ENCODE data around the gene ARL6IP4. TPM values are rescaled to one million over a fixed set of nuclear protein-coding genes. Genes with fewer than 3 reads are reported as not detected.
A peak's percentile ranks its signal among the peaks of the same experiment; 100 is the strongest.

The ARL6IP4 gene
- total RNA-seq, 1 donor from 2014 or later, result 83.8 TPM

DNA sequence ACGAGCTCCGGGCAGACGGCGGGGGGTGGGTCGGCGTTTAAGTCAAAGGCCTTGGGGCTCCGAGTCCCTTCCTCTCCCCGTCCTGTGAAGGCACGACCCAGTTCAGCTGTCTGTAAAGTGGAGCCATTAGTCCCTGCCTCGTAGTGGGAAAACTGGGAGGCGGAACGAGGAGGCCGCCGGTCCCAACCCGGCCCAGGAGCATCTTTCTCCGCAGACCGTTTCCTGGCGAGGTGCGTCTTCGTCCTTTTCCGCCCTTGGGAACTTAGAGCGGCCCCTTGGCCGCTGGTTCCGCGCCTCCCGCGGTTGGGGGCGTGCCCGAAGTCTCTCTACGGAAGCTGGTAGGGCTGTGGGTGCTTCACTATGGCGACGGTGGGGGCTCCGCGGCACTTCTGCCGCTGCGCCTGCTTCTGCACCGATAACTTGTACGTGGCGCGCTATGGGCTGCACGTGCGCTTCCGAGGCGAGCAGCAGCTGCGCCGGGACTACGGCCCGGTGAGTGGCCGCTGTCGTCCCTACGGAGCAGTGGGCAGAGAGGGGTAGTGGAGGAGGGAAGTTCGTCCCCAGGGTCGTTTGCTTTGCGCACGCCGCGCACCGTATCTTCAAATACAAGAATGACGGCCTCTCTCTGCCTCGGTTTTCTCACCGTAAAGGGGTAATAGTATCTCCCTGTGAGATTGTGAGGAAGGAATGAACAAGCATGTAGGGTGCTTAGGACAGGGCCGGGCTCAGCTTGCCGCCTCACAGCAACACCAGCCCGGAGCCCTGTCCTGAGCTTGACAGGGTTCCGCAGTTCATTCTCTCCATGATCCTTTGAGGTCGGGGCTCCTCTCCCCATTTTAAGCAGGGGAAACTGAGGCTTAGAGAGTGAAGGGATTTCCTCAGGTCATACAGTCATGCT, 5.3 kb upstream of the ARL6IP4 start, which contains the start of gene OGFOD2:
OGFOD2 (plus strand) TSS at position 353 of the 898 bp plus-strand sequence; CDS start at position 361, 8 bp downstream.
- Histone ChIP-seq H3K79me2 (ENCODE audit: low read depth) (peaks cover 23% of the 10 kb centered on the region), H4K20me1 (ENCODE audit: low read depth) (no peaks in the 10 kb centered on the region), H3K36me3 (no peaks in the 10 kb centered on the region), H3K27me3 (no peaks in the 10 kb centered on the region), H3K27ac (peak within 1 kb of the TSS; percentile 72), H3K4me1 (peaks cover 10% of the 10 kb centered on the region), H3K9ac (peak within 1 kb of the TSS; percentile 80), H3K4me3 (peak within 1 kb of the TSS; percentile 88), H3F3A (ENCODE audit: low read depth) (peaks cover 9% of the 10 kb centered on the region), H2AFZ (replicated peaks) (peak within 1 kb of the TSS; percentile 96), H3K9me3 (ENCODE audit: low read depth) (no peaks in the 10 kb centered on the region), H3K4me2 (peak within 1 kb of the TSS; percentile 81)
- TF ChIP-seq, protein P1, sequence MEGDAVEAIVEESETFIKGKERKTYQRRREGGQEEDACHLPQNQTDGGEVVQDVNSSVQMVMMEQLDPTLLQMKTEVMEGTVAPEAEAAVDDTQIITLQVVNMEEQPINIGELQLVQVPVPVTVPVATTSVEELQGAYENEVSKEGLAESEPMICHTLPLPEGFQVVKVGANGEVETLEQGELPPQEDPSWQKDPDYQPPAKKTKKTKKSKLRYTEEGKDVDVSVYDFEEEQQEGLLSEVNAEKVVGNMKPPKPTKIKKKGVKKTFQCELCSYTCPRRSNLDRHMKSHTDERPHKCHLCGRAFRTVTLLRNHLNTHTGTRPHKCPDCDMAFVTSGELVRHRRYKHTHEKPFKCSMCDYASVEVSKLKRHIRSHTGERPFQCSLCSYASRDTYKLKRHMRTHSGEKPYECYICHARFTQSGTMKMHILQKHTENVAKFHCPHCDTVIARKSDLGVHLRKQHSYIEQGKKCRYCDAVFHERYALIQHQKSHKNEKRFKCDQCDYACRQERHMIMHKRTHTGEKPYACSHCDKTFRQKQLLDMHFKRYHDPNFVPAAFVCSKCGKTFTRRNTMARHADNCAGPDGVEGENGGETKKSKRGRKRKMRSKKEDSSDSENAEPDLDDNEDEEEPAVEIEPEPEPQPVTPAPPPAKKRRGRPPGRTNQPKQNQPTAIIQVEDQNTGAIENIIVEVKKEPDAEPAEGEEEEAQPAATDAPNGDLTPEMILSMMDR (IDR thresholded peaks at IDR 0.05), result no peak
- TF ChIP-seq EZH2phosphoT487 (IDR thresholded peaks at IDR 0.05) (no peak), EZH2 (IDR thresholded peaks at IDR 0.05) (no peak)
- H3K4me1 Mint-ChIP-seq, result peaks cover 25% of the 10 kb centered on the region
- peak; percentile 96 for DNase-seq (ENCODE audit: low spot score)
- H3K27ac Mint-ChIP-seq, result peak within 1 kb of the TSS; percentile 99
- peaks cover 2% of the 10 kb centered on the region for H3K36me3 Mint-ChIP-seq
- peak within 1 kb of the TSS; percentile 98 for H3K4me3 Mint-ChIP-seq
- H3K9me3 Mint-ChIP-seq, result no peaks in the 10 kb centered on the region
- H3K27me3 Mint-ChIP-seq (ENCODE audit: insufficient read depth, low read depth), result no peaks in the 10 kb centered on the region

DNA sequence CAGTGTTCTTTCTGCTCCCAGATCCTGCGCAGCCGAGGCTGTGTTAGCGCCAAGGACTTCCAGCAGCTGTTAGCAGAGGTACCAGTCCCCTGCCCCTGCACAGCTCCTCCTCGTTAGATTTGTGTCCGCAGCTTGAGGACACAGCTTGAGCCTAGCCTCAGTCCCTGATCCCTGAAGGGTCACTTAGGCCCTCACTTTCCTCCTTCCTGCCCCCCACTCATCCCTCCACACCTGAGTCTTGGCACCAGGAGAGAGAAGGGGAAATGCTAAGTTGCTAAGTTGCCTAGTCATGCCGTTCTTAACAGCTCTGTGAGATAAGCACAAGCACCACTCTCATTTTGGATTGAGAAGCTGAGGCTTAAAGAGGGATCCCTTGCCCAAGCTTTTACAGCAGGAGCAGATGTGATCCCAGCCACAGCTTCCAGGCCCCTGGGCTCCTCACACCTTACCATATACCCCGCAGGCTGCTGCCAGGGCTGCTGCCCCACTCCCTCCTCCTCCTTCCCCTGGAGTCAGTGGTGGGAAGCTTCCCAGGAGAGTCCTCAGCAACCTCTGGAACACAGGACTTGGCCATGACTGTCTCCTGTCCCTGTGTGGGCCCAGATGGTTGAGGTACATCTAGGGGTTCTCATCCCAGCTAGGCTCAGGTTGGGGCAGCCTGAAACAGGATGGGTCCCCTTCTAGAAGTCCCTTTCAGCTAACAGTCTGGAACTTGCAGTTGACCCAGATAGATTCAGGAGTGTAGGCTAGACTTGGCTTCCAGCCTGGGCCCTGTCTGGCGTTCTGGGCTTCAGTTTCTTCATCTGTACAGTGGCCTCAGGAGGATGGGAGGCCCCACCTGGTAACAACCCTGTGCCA, 4.5 kb upstream of the ARL6IP4 start:
- no peak for TF ChIP-seq EZH2 (IDR thresholded peaks at IDR 0.05)
- TF ChIP-seq, protein P1 (IDR thresholded peaks at IDR 0.05), result no peak
- TF ChIP-seq EZH2phosphoT487 (IDR thresholded peaks at IDR 0.05), result no peak
- Histone ChIP-seq H3K79me2 (ENCODE audit: low read depth) (peaks cover 29% of the 10 kb centered on the region), H3K36me3 (no peaks in the 10 kb centered on the region), H3K4me2 (peak overlapping the region; percentile 81), H3K27ac (no peak overlapping the region), H4K20me1 (ENCODE audit: low read depth) (peaks cover under 1% of the 10 kb centered on the region), H3K4me3 (peak overlapping the region; percentile 88), H3K9me3 (ENCODE audit: low read depth) (no peaks in the 10 kb centered on the region), H2AFZ (replicated peaks) (peak overlapping the region; percentile 96), H3F3A (ENCODE audit: low read depth) (peaks cover 9% of the 10 kb centered on the region), H3K4me1 (peaks cover 10% of the 10 kb centered on the region), H3K9ac (peak overlapping the region; percentile 80), H3K27me3 (no peaks in the 10 kb centered on the region)
- no peaks in the 10 kb centered on the region for H3K9me3 Mint-ChIP-seq
- peak overlapping the region; percentile 57 for H3K27ac Mint-ChIP-seq
- no peaks in the 10 kb centered on the region for H3K27me3 Mint-ChIP-seq (ENCODE audit: insufficient read depth, low read depth)
- DNase-seq (ENCODE audit: low spot score), result no peak
- peaks cover 25% of the 10 kb centered on the region for H3K4me1 Mint-ChIP-seq
- peak overlapping the region; percentile 98 for H3K4me3 Mint-ChIP-seq
- peaks cover 2% of the 10 kb centered on the region for H3K36me3 Mint-ChIP-seq

DNA sequence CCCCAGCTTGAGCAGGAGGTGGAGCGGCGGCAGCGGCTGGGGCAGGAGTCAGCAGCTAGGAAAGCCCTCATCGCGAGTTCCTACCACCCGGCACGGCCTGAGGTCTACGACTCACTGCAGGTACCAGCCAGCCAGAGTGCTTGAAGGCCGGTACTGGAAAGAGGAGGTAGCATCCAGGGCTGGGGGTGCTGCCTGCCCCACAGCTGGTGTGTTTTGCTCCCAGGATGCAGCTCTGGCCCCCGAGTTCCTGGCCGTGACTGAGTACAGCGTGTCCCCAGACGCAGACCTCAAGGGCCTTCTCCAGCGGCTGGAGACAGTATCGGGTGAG, 3.9 kb upstream of the ARL6IP4 start:
- H2AFZ ChIP-seq (replicated peaks), result no peak overlapping the region
- Mint-ChIP-seq H3K27me3 (ENCODE audit: insufficient read depth, low read depth) (no peaks in the 10 kb centered on the region), H3K27ac (no peak overlapping the region), H3K9me3 (no peaks in the 10 kb centered on the region), H3K4me1 (peaks cover 27% of the 10 kb centered on the region), H3K36me3 (peaks cover 2% of the 10 kb centered on the region), H3K4me3 (peak overlapping the region; percentile 98)
- H3K9me3 ChIP-seq (ENCODE audit: low read depth), result no peaks in the 10 kb centered on the region
- H3F3A ChIP-seq (ENCODE audit: low read depth), result peaks cover 9% of the 10 kb centered on the region
- no peaks in the 10 kb centered on the region for H3K27me3 ChIP-seq
- peaks cover 6% of the 10 kb centered on the region for H4K20me1 ChIP-seq (ENCODE audit: low read depth)
- H3K4me1 ChIP-seq, result peaks cover 12% of the 10 kb centered on the region
- no peak for DNase-seq (ENCODE audit: low spot score)
- no peak overlapping the region for H3K27ac ChIP-seq
- H3K79me2 ChIP-seq (ENCODE audit: low read depth), result peaks cover 35% of the 10 kb centered on the region
- H3K4me2 ChIP-seq, result no peak overlapping the region
- no peaks in the 10 kb centered on the region for H3K36me3 ChIP-seq
- H3K4me3 ChIP-seq, result no peak overlapping the region
- no peak overlapping the region for H3K9ac ChIP-seq
- TF ChIP-seq, protein P1 (IDR thresholded peaks at IDR 0.05), result no peak
- TF ChIP-seq EZH2 (IDR thresholded peaks at IDR 0.05), result no peak
- TF ChIP-seq EZH2phosphoT487 (IDR thresholded peaks at IDR 0.05), result no peak

Measured in neural progenitor cell (in vitro differentiated cells).